ENCODE results near the gene IVL. TPM values are rescaled to one million over a fixed set of nuclear protein-coding genes. Genes with fewer than 3 reads are reported as not detected.

The IVL gene, protein sequence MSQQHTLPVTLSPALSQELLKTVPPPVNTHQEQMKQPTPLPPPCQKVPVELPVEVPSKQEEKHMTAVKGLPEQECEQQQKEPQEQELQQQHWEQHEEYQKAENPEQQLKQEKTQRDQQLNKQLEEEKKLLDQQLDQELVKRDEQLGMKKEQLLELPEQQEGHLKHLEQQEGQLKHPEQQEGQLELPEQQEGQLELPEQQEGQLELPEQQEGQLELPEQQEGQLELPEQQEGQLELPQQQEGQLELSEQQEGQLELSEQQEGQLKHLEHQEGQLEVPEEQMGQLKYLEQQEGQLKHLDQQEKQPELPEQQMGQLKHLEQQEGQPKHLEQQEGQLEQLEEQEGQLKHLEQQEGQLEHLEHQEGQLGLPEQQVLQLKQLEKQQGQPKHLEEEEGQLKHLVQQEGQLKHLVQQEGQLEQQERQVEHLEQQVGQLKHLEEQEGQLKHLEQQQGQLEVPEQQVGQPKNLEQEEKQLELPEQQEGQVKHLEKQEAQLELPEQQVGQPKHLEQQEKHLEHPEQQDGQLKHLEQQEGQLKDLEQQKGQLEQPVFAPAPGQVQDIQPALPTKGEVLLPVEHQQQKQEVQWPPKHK
- polyA plus RNA-seq (not detected in 2 replicates), polyA minus RNA-seq (not detected in 2 replicates)

DNA sequence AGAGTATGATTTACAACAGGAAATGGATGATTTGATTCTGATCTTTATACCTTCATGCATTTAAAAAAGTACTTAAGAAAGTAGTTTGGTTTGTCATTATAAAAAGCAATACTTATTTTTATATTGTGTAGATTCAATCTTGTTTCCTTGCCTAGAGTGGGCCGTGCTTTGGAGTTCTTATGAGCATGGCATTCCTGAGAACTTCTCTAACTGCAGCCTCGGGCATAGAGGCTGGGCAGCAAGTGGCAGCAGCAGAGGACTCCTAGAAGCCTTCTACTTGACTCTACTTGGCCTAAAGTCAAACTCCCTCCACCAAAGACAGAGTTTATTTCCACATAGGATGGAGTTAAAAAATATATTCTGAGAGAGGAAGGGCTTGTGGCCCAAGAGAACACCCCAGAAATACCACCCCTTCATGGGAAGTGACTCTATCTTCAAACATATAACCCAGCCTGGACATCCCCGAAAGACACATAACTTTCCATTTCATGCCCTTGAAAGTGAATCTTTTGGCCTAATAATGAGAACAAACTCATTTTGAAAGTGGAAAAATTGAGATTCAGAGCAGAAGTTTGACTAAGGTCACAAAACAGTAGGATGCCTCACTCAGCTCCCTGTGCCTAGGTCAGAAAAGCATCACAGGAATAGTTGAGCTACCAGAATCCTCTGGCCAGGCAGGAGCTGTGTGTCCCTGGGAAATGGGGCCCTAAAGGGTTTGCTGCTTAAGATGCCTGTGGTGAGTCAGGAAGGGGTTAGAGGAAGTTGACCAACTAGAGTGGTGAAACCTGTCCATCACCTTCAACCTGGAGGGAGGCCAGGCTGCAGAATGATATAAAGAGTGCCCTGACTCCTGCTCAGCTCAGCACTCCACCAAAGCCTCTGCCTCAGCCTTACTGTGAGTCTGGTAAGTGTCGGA, at the start of gene IVL:
TSS of gene IVL (plus strand) at position 861 of the 916 bp plus-strand sequence. CDS start 1,252 bp downstream, outside the sequence.
- Histone ChIP-seq H3K9ac (ENCODE audit: low read length) (no peak within 1 kb of the TSS), H2AFZ (ENCODE audit: low read depth, low read length) (no peak within 1 kb of the TSS)

DNA sequence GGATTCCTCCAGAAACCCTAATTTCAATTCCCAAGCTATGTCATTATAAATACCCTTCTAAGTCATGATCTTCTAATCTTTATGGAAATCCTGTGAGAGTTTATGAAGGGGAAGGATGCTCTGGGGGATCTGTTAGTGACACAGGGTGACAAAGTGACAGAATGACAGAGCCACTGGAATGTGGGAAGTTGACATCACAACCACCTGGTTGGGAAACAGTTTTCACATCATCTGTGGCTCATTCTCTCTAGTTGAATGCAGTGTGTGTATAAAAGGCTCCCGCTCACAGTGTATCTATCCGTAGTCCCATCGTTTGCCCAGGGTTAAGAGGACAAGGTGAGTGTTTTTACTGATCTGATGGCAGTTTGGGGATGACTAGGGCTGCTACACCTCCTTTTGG, 48.6 kb upstream of the IVL start, which contains the start of gene LCE7A:
TSS of gene LCE7A (plus strand) at position 301 of the 400 bp plus-strand sequence. CDS start 702 bp downstream, outside the sequence.
- no peak within 1 kb of the TSS for H3K9ac ChIP-seq (ENCODE audit: low read length)
- no peak within 1 kb of the TSS for H2AFZ ChIP-seq (ENCODE audit: low read depth, low read length)
- no peaks in the 10 kb centered on the region for H3K79me2 ChIP-seq (replicated peaks; ENCODE audit: insufficient read depth, low read length)
- H3K9me2 ChIP-seq (ENCODE audit: insufficient read depth, low read length) = no peaks in the 10 kb centered on the region
- no peaks in the 10 kb centered on the region for H3F3A ChIP-seq (ENCODE audit: insufficient read depth, low read length, poor library complexity, severe bottlenecking)
- H3K4me3 ChIP-seq (ENCODE audit: low read length) = no peak within 1 kb of the TSS
- no peaks in the 10 kb centered on the region for H4K20me1 ChIP-seq (ENCODE audit: insufficient read depth)
- H3K27ac ChIP-seq (ENCODE audit: low read length) = no peak within 1 kb of the TSS
- no peak for TF ChIP-seq RAD21 (conservative IDR thresholded peaks at IDR 0.05)
- TF ChIP-seq POLR2AphosphoS5 (IDR thresholded peaks at IDR 0.05) = no peak
- no peak for TF ChIP-seq EP300 (conservative IDR thresholded peaks at IDR 0.05; ENCODE audit: poor library complexity, severe bottlenecking)
- TF ChIP-seq TAF1 (IDR thresholded peaks at IDR 0.05; ENCODE audit: low read depth) = no peak
- TF ChIP-seq, protein P1, sequence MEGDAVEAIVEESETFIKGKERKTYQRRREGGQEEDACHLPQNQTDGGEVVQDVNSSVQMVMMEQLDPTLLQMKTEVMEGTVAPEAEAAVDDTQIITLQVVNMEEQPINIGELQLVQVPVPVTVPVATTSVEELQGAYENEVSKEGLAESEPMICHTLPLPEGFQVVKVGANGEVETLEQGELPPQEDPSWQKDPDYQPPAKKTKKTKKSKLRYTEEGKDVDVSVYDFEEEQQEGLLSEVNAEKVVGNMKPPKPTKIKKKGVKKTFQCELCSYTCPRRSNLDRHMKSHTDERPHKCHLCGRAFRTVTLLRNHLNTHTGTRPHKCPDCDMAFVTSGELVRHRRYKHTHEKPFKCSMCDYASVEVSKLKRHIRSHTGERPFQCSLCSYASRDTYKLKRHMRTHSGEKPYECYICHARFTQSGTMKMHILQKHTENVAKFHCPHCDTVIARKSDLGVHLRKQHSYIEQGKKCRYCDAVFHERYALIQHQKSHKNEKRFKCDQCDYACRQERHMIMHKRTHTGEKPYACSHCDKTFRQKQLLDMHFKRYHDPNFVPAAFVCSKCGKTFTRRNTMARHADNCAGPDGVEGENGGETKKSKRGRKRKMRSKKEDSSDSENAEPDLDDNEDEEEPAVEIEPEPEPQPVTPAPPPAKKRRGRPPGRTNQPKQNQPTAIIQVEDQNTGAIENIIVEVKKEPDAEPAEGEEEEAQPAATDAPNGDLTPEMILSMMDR (IDR thresholded peaks at IDR 0.05; ENCODE audit: poor library complexity, severe bottlenecking) = no peak
- TF ChIP-seq SMC3 (conservative IDR thresholded peaks at IDR 0.05; ENCODE audit: poor library complexity) = no peak
- TF ChIP-seq EZH2 (IDR thresholded peaks at IDR 0.05; ENCODE audit: borderline replicate concordance, insufficient read depth, low read length, poor library complexity, severe bottlenecking) = no peak
- no peaks in the 10 kb centered on the region for H3K9me3 ChIP-seq (ENCODE audit: low read length)
- H3K36me3 ChIP-seq (ENCODE audit: insufficient read depth, low read length) = no peaks in the 10 kb centered on the region
- H3K27me3 ChIP-seq (ENCODE audit: insufficient read depth, low read depth, low read length) = no peaks in the 10 kb centered on the region
- no peak within 1 kb of the TSS for H3K4me2 ChIP-seq (ENCODE audit: low read length)

More for the DNA sequence above, at the start of gene IVL:
- Histone ChIP-seq H3K4me2 (ENCODE audit: low read length) (no peak within 1 kb of the TSS), H3F3A (ENCODE audit: insufficient read depth, low read length, poor library complexity, severe bottlenecking) (no peaks in the 10 kb centered on the region), H3K79me2 (replicated peaks; ENCODE audit: insufficient read depth, low read length) (no peaks in the 10 kb centered on the region), H3K9me3 (ENCODE audit: low read length) (no peaks in the 10 kb centered on the region), H3K9me2 (ENCODE audit: insufficient read depth, low read length) (no peaks in the 10 kb centered on the region), H3K36me3 (ENCODE audit: insufficient read depth, low read length) (no peaks in the 10 kb centered on the region), H3K27ac (ENCODE audit: low read length) (no peak within 1 kb of the TSS), H3K27me3 (ENCODE audit: insufficient read depth, low read depth, low read length) (no peaks in the 10 kb centered on the region), H4K20me1 (ENCODE audit: insufficient read depth) (no peaks in the 10 kb centered on the region), H3K4me3 (ENCODE audit: low read length) (no peak within 1 kb of the TSS)
- TF ChIP-seq POLR2AphosphoS5 (IDR thresholded peaks at IDR 0.05) (no peak), MXI1 (conservative IDR thresholded peaks at IDR 0.05; ENCODE audit: poor library complexity, severe bottlenecking) (no peak), TAF1 (IDR thresholded peaks at IDR 0.05; ENCODE audit: low read depth) (no peak), EP300 (conservative IDR thresholded peaks at IDR 0.05; ENCODE audit: poor library complexity, severe bottlenecking) (no peak), RAD21 (conservative IDR thresholded peaks at IDR 0.05) (no peak), EZH2 (IDR thresholded peaks at IDR 0.05; ENCODE audit: borderline replicate concordance, insufficient read depth, low read length, poor library complexity, severe bottlenecking) (no peak), SMC3 (conservative IDR thresholded peaks at IDR 0.05; ENCODE audit: poor library complexity) (no peak)
- TF ChIP-seq, protein P1 (IDR thresholded peaks at IDR 0.05; ENCODE audit: poor library complexity, severe bottlenecking) = no peak
- TF ChIP-seq, protein P2, sequence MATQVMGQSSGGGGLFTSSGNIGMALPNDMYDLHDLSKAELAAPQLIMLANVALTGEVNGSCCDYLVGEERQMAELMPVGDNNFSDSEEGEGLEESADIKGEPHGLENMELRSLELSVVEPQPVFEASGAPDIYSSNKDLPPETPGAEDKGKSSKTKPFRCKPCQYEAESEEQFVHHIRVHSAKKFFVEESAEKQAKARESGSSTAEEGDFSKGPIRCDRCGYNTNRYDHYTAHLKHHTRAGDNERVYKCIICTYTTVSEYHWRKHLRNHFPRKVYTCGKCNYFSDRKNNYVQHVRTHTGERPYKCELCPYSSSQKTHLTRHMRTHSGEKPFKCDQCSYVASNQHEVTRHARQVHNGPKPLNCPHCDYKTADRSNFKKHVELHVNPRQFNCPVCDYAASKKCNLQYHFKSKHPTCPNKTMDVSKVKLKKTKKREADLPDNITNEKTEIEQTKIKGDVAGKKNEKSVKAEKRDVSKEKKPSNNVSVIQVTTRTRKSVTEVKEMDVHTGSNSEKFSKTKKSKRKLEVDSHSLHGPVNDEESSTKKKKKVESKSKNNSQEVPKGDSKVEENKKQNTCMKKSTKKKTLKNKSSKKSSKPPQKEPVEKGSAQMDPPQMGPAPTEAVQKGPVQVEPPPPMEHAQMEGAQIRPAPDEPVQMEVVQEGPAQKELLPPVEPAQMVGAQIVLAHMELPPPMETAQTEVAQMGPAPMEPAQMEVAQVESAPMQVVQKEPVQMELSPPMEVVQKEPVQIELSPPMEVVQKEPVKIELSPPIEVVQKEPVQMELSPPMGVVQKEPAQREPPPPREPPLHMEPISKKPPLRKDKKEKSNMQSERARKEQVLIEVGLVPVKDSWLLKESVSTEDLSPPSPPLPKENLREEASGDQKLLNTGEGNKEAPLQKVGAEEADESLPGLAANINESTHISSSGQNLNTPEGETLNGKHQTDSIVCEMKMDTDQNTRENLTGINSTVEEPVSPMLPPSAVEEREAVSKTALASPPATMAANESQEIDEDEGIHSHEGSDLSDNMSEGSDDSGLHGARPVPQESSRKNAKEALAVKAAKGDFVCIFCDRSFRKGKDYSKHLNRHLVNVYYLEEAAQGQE (IDR thresholded peaks at IDR 0.05; ENCODE audit: borderline replicate concordance) = no peak

All from neural cell (in vitro differentiated cells).